K562 (cell line): ENCODE results near the gene SMARCA1. TPM values are rescaled to one million over a fixed set of nuclear protein-coding genes. Genes with fewer than 3 reads are reported as not detected.

Experiments
- ATAC-seq: fragments of 200-7000 bp; cut with Tn5 transposase; 3 replicates; pipeline ENCODE4 v1.9.1; 2020; ENCODE audit warnings: moderate library complexity
- BruUV-seq: library from RNA; stranded (reverse); fragments of 400-500 nt; replicated peaks from 2 replicates; lab custom pipeline; 2021; lab: Mats Ljungman, UMichigan
- CTCF ChIA-PET: fragments of 300-600 bp; formaldehyde crosslinking; extraction: SDS; loops from one replicate; lab custom pipeline; 2021; ENCODE audit warnings: low intra/inter-chr PET ratio; lab: Yijun Ruan, JAX
- POLR2A ChIA-PET: fragments of 300-600, 350-650 bp; sonication (Branson Sonifier 250); formaldehyde crosslinking; extraction: SDS; loops from one replicate; lab custom pipeline; 2021; ENCODE audit warnings: antibody characterized with exemption, inconsistent platforms; lab: Yijun Ruan, JAX
- DNase-seq, 4 experiments: peaks; one replicate each; pipeline versions ENCODE4 v3.0.0 to v3.0.0-alpha.2; 2011 to 2018; ENCODE audit warnings: low spot score in 3 of 4, mixed read lengths in 3 of 4; ENCODE audit errors: extremely low read depth in 1 of 4
- FAIRE-seq: peaks from 2 replicates; lab custom pipeline; 2011; peaks lifted over from hg19 to GRCh38; lab: Jason Lieb, UNC
- H2AFZ ChIP-seq: 2 replicates; pipeline ENCODE4 v1.6.0; 2011; ENCODE audit warnings: low read depth, low read length, control low read depth, inconsistent platforms
- H3K27ac ChIP-seq: fragments of 200-600 bp; 3 replicates; pipeline ENCODE4 v1.8.0; 2011; ENCODE audit warnings: low read depth, mild to moderate bottlenecking, control low read depth, inconsistent platforms, low read length, moderate library complexity, mixed read lengths; ENCODE audit errors: extremely low read depth
- H3K27me3 ChIP-seq, 2 experiments: fragments of 300-600 bp in 1 of 2; 2 replicates in 1 of 2; 3 replicates in 1 of 2; pipeline versions ENCODE4 v1.6.0 to v1.8.0; 2011; ENCODE audit warnings: inconsistent platforms in 2 of 2, low read length in 2 of 2, mild to moderate bottlenecking in 1 of 2, mixed read lengths in 1 of 2, moderate library complexity in 1 of 2; ENCODE audit not compliant: control insufficient read depth in 2 of 2, insufficient read depth in 2 of 2
- H3K36me3 ChIP-seq: fragments of 300-600 bp; 3 replicates; pipeline ENCODE4 v1.8.0; 2011; ENCODE audit warnings: mild to moderate bottlenecking, low read length, inconsistent platforms; ENCODE audit not compliant: control insufficient read depth, insufficient read depth
- H3K4me1 ChIP-seq, 2 experiments: fragments of 200-600 bp in 1 of 2; replicated peaks in 1 of 2; 2 replicates in 1 of 2; 3 replicates in 1 of 2; pipeline versions ENCODE4 v1.5.1 to v1.8.0; 2011; ENCODE audit warnings: inconsistent platforms in 2 of 2, low read length in 2 of 2, mild to moderate bottlenecking in 1 of 2, mixed read lengths in 1 of 2, moderate library complexity in 1 of 2; ENCODE audit not compliant: control insufficient read depth in 2 of 2, insufficient read depth in 2 of 2
- H3K4me2 ChIP-seq: 2 replicates; pipeline ENCODE4 v1.6.1; 2011; ENCODE audit warnings: low read length, control low read depth, inconsistent platforms, mixed read lengths; ENCODE audit not compliant: insufficient read depth
- H3K4me3 ChIP-seq: fragments of 200-600 bp; sonication (generic), shearing (Covaris generic); 2 replicates; pipeline ENCODE4 v1.5.1; 2016; ENCODE audit warnings: control low read depth, inconsistent platforms
- H3K79me2 ChIP-seq: fragments of 200-600 bp; 3 replicates; pipeline ENCODE4 v1.8.0; 2011; ENCODE audit warnings: low read length, inconsistent platforms; ENCODE audit not compliant: control insufficient read depth, insufficient read depth
- H3K9ac ChIP-seq, 2 experiments: 2 replicates each; pipeline versions ENCODE4 v1.6.0 to v1.6.1; 2011; ENCODE audit warnings: low read depth in 2 of 2, low read length in 2 of 2, control low read depth in 1 of 2, inconsistent platforms in 1 of 2, mild to moderate bottlenecking in 1 of 2, mixed read lengths in 1 of 2; ENCODE audit not compliant: insufficient read depth in 1 of 2
- H3K9me1 ChIP-seq: one replicate; pipeline ENCODE4 v1.6.0; 2011; ENCODE audit warnings: inconsistent platforms, mild to moderate bottlenecking, low read length, moderate library complexity; ENCODE audit not compliant: control insufficient read depth, insufficient read depth
- H3K9me3 ChIP-seq: replicated peaks from 2 replicates; pipeline ENCODE4 v1.5.1; 2011; ENCODE audit warnings: low read depth, low read length, inconsistent platforms; ENCODE audit not compliant: control insufficient read depth, insufficient read depth
- H4K20me1 ChIP-seq: replicated peaks from 2 replicates; pipeline ENCODE4 v1.6.1; 2011; ENCODE audit warnings: low read length, inconsistent platforms, mixed read lengths; ENCODE audit not compliant: control insufficient read depth, insufficient read depth
- BRD4 ChIP-seq: fragments of 200-600 bp; sonication (generic); IDR thresholded peaks from 2 replicates; pipeline ENCODE4 v1.6.1; 2017; ENCODE audit warnings: inconsistent platforms
- CCAR2 ChIP-seq: fragments of 200-400 bp; formaldehyde crosslinking; IDR thresholded peaks from 2 replicates; pipeline ENCODE4 v1.6.1; 2017; ENCODE audit warnings: mild to moderate bottlenecking, low read depth, low read length
- CTCFL ChIP-seq: IDR thresholded peaks from 2 replicates; pipeline ENCODE4 v1.6.1; 2011; ENCODE audit warnings: borderline replicate concordance, low read depth, mild to moderate bottlenecking, moderate library complexity, low read length; ENCODE audit not compliant: insufficient read depth, poor library complexity, severe bottlenecking
- MAFK ChIP-seq: IDR thresholded peaks from 2 replicates; pipeline ENCODE4 v1.6.1; 2011; ENCODE audit warnings: low read length, improper control_type of control experiment
- RAD21 ChIP-seq, 2 experiments: fragments of 250-450 bp in 1 of 2; fragments of 450-650 bp in 1 of 2; sonication (Bioruptor Pico) in 1 of 2; formaldehyde crosslinking in 1 of 2; IDR thresholded peaks in 1 of 2; conservative IDR thresholded peaks in 1 of 2; 2 replicates each; pipeline versions ENCODE4 v1.4.0 to v1.8.0; 2020 to 2022; ENCODE audit warnings: mild to moderate bottlenecking in 2 of 2, moderate library complexity in 1 of 2
- SETDB1 ChIP-seq: IDR thresholded peaks from one replicate; pipeline ENCODE4 v1.6.1; 2012; ENCODE audit warnings: low read length, control low read depth, inconsistent platforms
- SFPQ ChIP-seq: fragments of 200-400 bp; formaldehyde crosslinking; IDR thresholded peaks from 2 replicates; pipeline ENCODE4 v1.6.1; 2017; ENCODE audit warnings: mild to moderate bottlenecking, low read depth, low read length, moderate library complexity
- SMARCC2 ChIP-seq: fragments of 450-650 bp; IDR thresholded peaks from 2 replicates; pipeline ENCODE4 v1.6.1; 2017; ENCODE audit warnings: antibody characterized with exemption, moderate library complexity, mild to moderate bottlenecking, low read depth
- SRF ChIP-seq, 2 experiments: fragments of 250-450, 450-650 bp in 1 of 2; sonication (Bioruptor Pico) in 1 of 2; sonication (generic) in 1 of 2; formaldehyde crosslinking; IDR thresholded peaks; 2 replicates each; pipeline versions ENCODE4 v1.5.0 to v1.5.1; 2020 to 2022; ENCODE audit warnings: mild to moderate bottlenecking in 1 of 2, missing genetic modification reagents in 1 of 2
- TAF15 ChIP-seq: fragments of 200-400 bp; formaldehyde crosslinking; IDR thresholded peaks from 2 replicates; pipeline ENCODE4 v1.6.1; 2017; ENCODE audit warnings: mild to moderate bottlenecking, low read depth, low read length, moderate library complexity
- TARDBP ChIP-seq: fragments of 450-650 bp; IDR thresholded peaks from 2 replicates; pipeline ENCODE4 v1.6.1; 2016
- THRAP3 ChIP-seq: fragments of 450-650 bp; IDR thresholded peaks from 2 replicates; pipeline ENCODE4 v1.6.1; 2016; ENCODE audit warnings: mild to moderate bottlenecking, inconsistent platforms, borderline replicate concordance
- ZBTB7A ChIP-seq: IDR thresholded peaks from 2 replicates; pipeline ENCODE4 v1.6.1; 2011; ENCODE audit warnings: low read depth, mild to moderate bottlenecking, low read length, moderate library complexity, borderline replicate concordance; ENCODE audit not compliant: control insufficient read depth
- ZNF197 ChIP-seq: fragments of 200-800 bp; sonication (Bioruptor generic); IDR thresholded peaks from 2 replicates; pipeline ENCODE4 v1.6.1; 2016; ENCODE audit warnings: low read depth, missing genetic modification characterization, missing compliant biosample characterization
- ZNF41 ChIP-seq: fragments of 250-450 bp; sonication (Bioruptor Pico); conservative IDR thresholded peaks from 2 replicates; pipeline ENCODE4 v1.4.0; 2020; ENCODE audit warnings: mild to moderate bottlenecking
- ZNF445 ChIP-seq: fragments of 250-450 bp; sonication (Bioruptor Pico); IDR thresholded peaks from 2 replicates; pipeline ENCODE4 v1.4.0; 2020; ENCODE audit warnings: low read depth, mild to moderate bottlenecking, moderate library complexity
- WGBS: fragments of 100-300 bp; shearing (Covaris generic); methylation state at CpG from one replicate; pipeline ENCODE4 v1.1.6; 2016; ENCODE audit warnings: low coverage, mixed read lengths; ENCODE audit not compliant: insufficient coverage; ENCODE audit errors: missing lambda C conversion rate; 5-methylcytosine and 5-hydroxymethylcytosine counted together
- in situ Hi-C: fragments of 300-500 bp; cut with MboI; formaldehyde crosslinking; loops from 4 replicates; pipeline ENCODE4 v1.15.0; 2018; ENCODE audit warnings: inconsistent platforms, mixed read lengths
- intact Hi-C: fragments of 100-400 bp; cut with micrococcal nuclease; formaldehyde crosslinking; loops from 2 replicates; pipeline ENCODE4 v1.14.2; 2022
- polyA plus RNA-seq, 8 experiments: library from polyadenylated mRNA; depleted of rRNA in 4 of 8; stranded (reverse) in 5 of 8; unstranded in 3 of 8; fragments of >200 nt; fragmentation: Nextera tagmentation in 2 of 8; fragmentation: Illumina TruSeq in 1 of 8; extraction: Ambion mirVana in 2 of 8; extraction: Trizol in 1 of 8; gene quantifications; 2 replicates each; pipeline versions ENCODE4 v1.2.1 to v1.2.3, GENCODE V29; 2011 to 2014; ENCODE audit warnings: inconsistent platforms in 1 of 8, missing spikeins in 1 of 8
- total RNA-seq, 7 experiments: library from RNA; depleted of rRNA in 6 of 7; stranded (reverse); fragments of >200 nt in 6 of 7; fragmentation: Illumina TruSeq in 2 of 7; extraction: Trizol in 2 of 7; gene quantifications; 2 replicates each; pipeline versions ENCODE4 v1.2.1 to v1.2.3, GENCODE V29; 2011 to 2021; ENCODE audit warnings: low replicate concordance in 1 of 7
- TF ChIP-seq, protein P1 (sequence below): fragments of 250-450 bp; sonication (Bioruptor Pico); IDR thresholded peaks from 2 replicates; pipeline ENCODE4 v1.6.1; 2021; ENCODE audit warnings: mild to moderate bottlenecking
- TF ChIP-seq, protein P2 (sequence below): sonication (generic); formaldehyde crosslinking; IDR thresholded peaks from 2 replicates; pipeline ENCODE4 v1.8.0; 2022; ENCODE audit warnings: mild to moderate bottlenecking, missing genetic modification reagents

Gene SMARCA1
- total and polyA plus RNA-seq, 9 of the 15 experiments (the other 6 are each of a cell fraction or from before 2014, with no cell fraction given): 0.42 to 3.0 (median 2.0) TPM

DNA sequence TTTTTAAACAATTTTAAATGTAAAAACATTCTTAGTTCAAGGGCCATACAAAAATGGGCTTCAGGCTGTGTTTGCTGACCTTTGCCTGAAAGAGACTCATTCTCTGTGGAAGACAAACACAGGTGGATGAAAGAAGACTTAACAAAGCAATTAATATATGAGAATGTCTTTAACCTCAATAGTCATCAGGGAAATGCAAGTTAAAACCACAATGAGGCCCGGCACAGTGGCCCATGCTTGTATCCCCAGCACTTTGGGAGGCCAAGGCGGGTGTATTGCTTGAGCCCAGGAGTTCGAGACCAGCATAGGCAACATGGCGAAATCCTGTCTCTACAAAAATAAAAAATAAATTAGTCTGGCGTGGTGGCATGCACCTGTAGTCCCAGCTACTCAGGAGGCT is 7.1 kb upstream of the SMARCA1 start:
- intact Hi-C loops: no loop called here
- CTCF ChIA-PET: no interaction called here
- no TSS peak for BruUV-seq
- ATAC-seq (no peak), FAIRE-seq (no peak), DNase-seq (no peak)
- H2AFZ ChIP-seq: no peak overlapping the region
- no peaks in the 10 kb centered on the region for H4K20me1 ChIP-seq
- no peaks in the 10 kb centered on the region for H3K79me2 ChIP-seq
- H3K9me1 ChIP-seq: no peaks in the 10 kb centered on the region
- WGBS: 7% methylated on average over 5 of the region's 5 CpGs
- H3K4me3 ChIP-seq: no peak overlapping the region
- H3K27ac ChIP-seq: no peak overlapping the region
- no peaks in the 10 kb centered on the region; a peak in 1 of 5 replicates for H3K27me3 ChIP-seq
- H3K4me1 ChIP-seq: no peaks in the 10 kb centered on the region
- H3K36me3 ChIP-seq: no peaks in the 10 kb centered on the region
- H3K4me2 ChIP-seq: no peak overlapping the region
- no peak overlapping the region for H3K9ac ChIP-seq
- in situ Hi-C loops: no loop called here
- H3K9me3 ChIP-seq: no peaks in the 10 kb centered on the region
- POLR2A ChIA-PET: no interaction called here
- TF ChIP-seq ZBTB7A (no peak), BRD4 (no peak), TAF15 (no peak), SRF (CRISPR knock-in tag; IDR thresholded peaks at IDR 0.05) (no peak), CTCFL (no peak), RAD21 (CRISPR knock-in tag; conservative IDR thresholded peaks at IDR 0.05 in 1 of 2, IDR thresholded peaks at IDR 0.05 in 1 of 2) (no peak), ZNF197 (no peak), ZNF41 (no peak), TARDBP (no peak), THRAP3 (no peak), ZNF445 (CRISPR knock-in tag) (no peak), SFPQ (no peak), SETDB1 (no peak), SMARCC2 (no peak), MAFK (no peak), CCAR2 (no peak)
- TF ChIP-seq, protein P1, sequence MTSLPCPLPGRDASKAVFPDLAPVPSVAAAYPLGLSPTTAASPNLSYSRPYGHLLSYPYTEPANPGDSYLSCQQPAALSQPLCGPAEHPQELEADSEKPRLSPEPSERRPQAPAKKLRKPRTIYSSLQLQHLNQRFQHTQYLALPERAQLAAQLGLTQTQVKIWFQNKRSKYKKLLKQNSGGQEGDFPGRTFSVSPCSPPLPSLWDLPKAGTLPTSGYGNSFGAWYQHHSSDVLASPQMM (CRISPR knock-in tag): no peak
- TF ChIP-seq, protein P2, sequence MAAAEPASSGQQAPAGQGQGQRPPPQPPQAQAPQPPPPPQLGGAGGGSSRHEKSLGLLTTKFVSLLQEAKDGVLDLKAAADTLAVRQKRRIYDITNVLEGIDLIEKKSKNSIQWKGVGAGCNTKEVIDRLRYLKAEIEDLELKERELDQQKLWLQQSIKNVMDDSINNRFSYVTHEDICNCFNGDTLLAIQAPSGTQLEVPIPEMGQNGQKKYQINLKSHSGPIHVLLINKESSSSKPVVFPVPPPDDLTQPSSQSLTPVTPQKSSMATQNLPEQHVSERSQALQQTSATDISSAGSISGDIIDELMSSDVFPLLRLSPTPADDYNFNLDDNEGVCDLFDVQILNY (CRISPR knock-in tag): no peak
